ENCODE results near the gene RNF32. TPM values are rescaled to one million over a fixed set of nuclear protein-coding genes. Genes with fewer than 3 reads are reported as not detected.

RNF32 gene
- total RNA-seq, 3 donors from 2014 or later (not counting 1 experiment from before 2014, with no cell fraction given) = 0.80 TPM; not detected in 2

GRCh38 chr7:156680281-156680680 is 39.7 kb downstream of the RNF32 start:
- ATAC-seq (no peak), DNase-seq (no peak)
- H3K4me1 ChIP-seq (ENCODE audit: control insufficient read depth, insufficient read depth, low read length) = no peaks in the 10 kb centered on the region
- no peak overlapping the region for H3K4me3 ChIP-seq (ENCODE audit: low read length)
- intact Hi-C loops (cut with micrococcal nuclease) = no loop called here
- no peak overlapping the region for H3K27ac ChIP-seq (ENCODE audit: low read length)
- H3K9me3 ChIP-seq (ENCODE audit: control insufficient read depth, insufficient read depth, low read length) = no peaks in the 10 kb centered on the region
- Mint-ChIP-seq H3K27ac (no peak overlapping the region), H3K36me3 (peaks cover 9% of the 10 kb centered on the region), H3K27me3 (ENCODE audit: low read depth in 2 of 2) (no peaks in the 10 kb centered on the region), H3K4me1 (peaks cover 0 to 6% of the 10 kb centered on the region in 2 donors), H3K9me3 (no peaks in the 10 kb centered on the region), H3K4me3 (no peak overlapping the region)
- WGBS (ENCODE audit: insufficient coverage) = 69% methylated on average over 1 of the region's 1 CpG
- TF ChIP-seq, protein P1, sequence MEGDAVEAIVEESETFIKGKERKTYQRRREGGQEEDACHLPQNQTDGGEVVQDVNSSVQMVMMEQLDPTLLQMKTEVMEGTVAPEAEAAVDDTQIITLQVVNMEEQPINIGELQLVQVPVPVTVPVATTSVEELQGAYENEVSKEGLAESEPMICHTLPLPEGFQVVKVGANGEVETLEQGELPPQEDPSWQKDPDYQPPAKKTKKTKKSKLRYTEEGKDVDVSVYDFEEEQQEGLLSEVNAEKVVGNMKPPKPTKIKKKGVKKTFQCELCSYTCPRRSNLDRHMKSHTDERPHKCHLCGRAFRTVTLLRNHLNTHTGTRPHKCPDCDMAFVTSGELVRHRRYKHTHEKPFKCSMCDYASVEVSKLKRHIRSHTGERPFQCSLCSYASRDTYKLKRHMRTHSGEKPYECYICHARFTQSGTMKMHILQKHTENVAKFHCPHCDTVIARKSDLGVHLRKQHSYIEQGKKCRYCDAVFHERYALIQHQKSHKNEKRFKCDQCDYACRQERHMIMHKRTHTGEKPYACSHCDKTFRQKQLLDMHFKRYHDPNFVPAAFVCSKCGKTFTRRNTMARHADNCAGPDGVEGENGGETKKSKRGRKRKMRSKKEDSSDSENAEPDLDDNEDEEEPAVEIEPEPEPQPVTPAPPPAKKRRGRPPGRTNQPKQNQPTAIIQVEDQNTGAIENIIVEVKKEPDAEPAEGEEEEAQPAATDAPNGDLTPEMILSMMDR (IDR thresholded peaks at IDR 0.05) = no peak
- H3K27me3 ChIP-seq (ENCODE audit: control insufficient read depth, insufficient read depth, low read length) = no peaks in the 10 kb centered on the region
- H3K36me3 ChIP-seq (ENCODE audit: control insufficient read depth, insufficient read depth, low read length) = peaks cover 21% of the 10 kb centered on the region

DNA sequence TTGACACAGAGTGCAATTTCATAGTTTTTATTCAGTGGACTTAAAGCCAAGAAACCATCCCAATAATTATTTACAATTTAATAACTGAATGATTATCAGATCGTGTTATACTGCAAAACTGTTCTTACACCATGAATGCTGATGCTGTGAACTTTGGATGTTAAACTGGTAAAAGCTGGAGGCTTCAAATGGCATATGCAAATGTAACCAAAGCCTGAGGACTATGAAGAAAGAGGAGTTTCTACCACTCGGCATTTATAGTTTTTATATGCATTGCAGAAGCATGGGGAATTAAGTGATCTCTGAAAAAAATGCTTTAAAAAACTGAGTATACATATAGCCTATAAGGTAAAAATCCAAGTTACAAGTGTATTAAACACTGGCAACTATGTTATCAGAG is 42.4 kb downstream of the RNF32 start:
- H3K4me1 Mint-ChIP-seq = peaks cover 0 to 6% of the 10 kb centered on the region in 2 donors
- intact Hi-C loops (cut with micrococcal nuclease) = no loop called here
- no peak overlapping the region for H3K27ac Mint-ChIP-seq
- Histone ChIP-seq H3K4me3 (ENCODE audit: low read length) (no peak overlapping the region), H3K27me3 (ENCODE audit: control insufficient read depth, insufficient read depth, low read length) (no peaks in the 10 kb centered on the region), H3K4me1 (ENCODE audit: control insufficient read depth, insufficient read depth, low read length) (no peaks in the 10 kb centered on the region), H3K36me3 (ENCODE audit: control insufficient read depth, insufficient read depth, low read length) (peaks cover 15% of the 10 kb centered on the region), H3K9me3 (ENCODE audit: control insufficient read depth, insufficient read depth, low read length) (no peaks in the 10 kb centered on the region), H3K27ac (ENCODE audit: low read length) (no peak overlapping the region)
- 94% methylated on average over 2 of the region's 2 CpGs for WGBS (ENCODE audit: insufficient coverage)
- H3K9me3 Mint-ChIP-seq = no peaks in the 10 kb centered on the region
- DNase-seq (no peak), ATAC-seq (no peak)
- H3K4me3 Mint-ChIP-seq = no peak overlapping the region
- H3K27me3 Mint-ChIP-seq (ENCODE audit: low read depth in 2 of 2) = no peaks in the 10 kb centered on the region
- TF ChIP-seq, protein P1 (IDR thresholded peaks at IDR 0.05) = no peak
- H3K36me3 Mint-ChIP-seq = peaks cover 9% of the 10 kb centered on the region

GRCh38 chr7:156684251-156684650 is 43.7 kb downstream of the RNF32 start:
- no peak for DNase-seq
- Mint-ChIP-seq H3K27ac (no peak overlapping the region), H3K36me3 (peaks cover 9% of the 10 kb centered on the region), H3K4me1 (peaks cover 0 to 6% of the 10 kb centered on the region in 2 donors), H3K4me3 (no peak overlapping the region), H3K9me3 (no peaks in the 10 kb centered on the region), H3K27me3 (ENCODE audit: low read depth in 2 of 2) (no peaks in the 10 kb centered on the region)
- no peak for ATAC-seq
- no peak overlapping the region for H3K4me3 ChIP-seq (ENCODE audit: low read length)
- 97% methylated on average over 10 of the region's 10 CpGs for WGBS (ENCODE audit: insufficient coverage)
- H3K9me3 ChIP-seq (ENCODE audit: control insufficient read depth, insufficient read depth, low read length) = no peaks in the 10 kb centered on the region
- intact Hi-C loops (cut with micrococcal nuclease) = no loop called here
- H3K27me3 ChIP-seq (ENCODE audit: control insufficient read depth, insufficient read depth, low read length) = no peaks in the 10 kb centered on the region
- TF ChIP-seq, protein P1 (IDR thresholded peaks at IDR 0.05) = no peak
- H3K27ac ChIP-seq (ENCODE audit: low read length) = no peak overlapping the region
- H3K36me3 ChIP-seq (ENCODE audit: control insufficient read depth, insufficient read depth, low read length) = peaks cover 11% of the 10 kb centered on the region
- H3K4me1 ChIP-seq (ENCODE audit: control insufficient read depth, insufficient read depth, low read length) = no peaks in the 10 kb centered on the region

- H3K4me3 Mint-ChIP-seq = no peak overlapping the region
- no peaks in the 10 kb centered on the region for H3K9me3 Mint-ChIP-seq
- peaks cover 9% of the 10 kb centered on the region for H3K36me3 Mint-ChIP-seq
- H3K27me3 Mint-ChIP-seq (ENCODE audit: low read depth in 2 of 2) = no peaks in the 10 kb centered on the region
- H3K27me3 ChIP-seq (ENCODE audit: control insufficient read depth, insufficient read depth, low read length) = no peaks in the 10 kb centered on the region
- no peak overlapping the region for H3K27ac Mint-ChIP-seq
- no peak overlapping the region for H3K4me3 ChIP-seq (ENCODE audit: low read length)
- ATAC-seq = no peak
- TF ChIP-seq, protein P1 (IDR thresholded peaks at IDR 0.05) = no peak
- no peak for DNase-seq
- 95% methylated on average over 4 of the region's 4 CpGs for WGBS (ENCODE audit: insufficient coverage)
- intact Hi-C loops (cut with micrococcal nuclease) = no loop called here
- no peaks in the 10 kb centered on the region for H3K9me3 ChIP-seq (ENCODE audit: control insufficient read depth, insufficient read depth, low read length)
- peaks cover 11% of the 10 kb centered on the region for H3K36me3 ChIP-seq (ENCODE audit: control insufficient read depth, insufficient read depth, low read length)
- H3K27ac ChIP-seq (ENCODE audit: low read length) = no peak overlapping the region
- H3K4me1 Mint-ChIP-seq = peaks cover 0 to 6% of the 10 kb centered on the region in 2 donors
- no peaks in the 10 kb centered on the region for H3K4me1 ChIP-seq (ENCODE audit: control insufficient read depth, insufficient read depth, low read length)
These were observed 44.1 kb downstream of the RNF32 start for GRCh38 chr7:156684661-156685060.
